Duodenal mucosa (tissue), 2 donors: Measurements from ENCODE around the gene SPRY1.

Experiments used
- H3K27ac ChIP-seq: one replicate; pipeline ENCODE4 v1.7.0; 2013; ENCODE audit warnings: low read depth, low read length
- H3K27me3 ChIP-seq, 2 donors: one replicate each; pipeline ENCODE4 v1.7.0; 2013; ENCODE audit warnings: low read length in 2 of 2, control low read depth in 1 of 2; ENCODE audit not compliant: insufficient read depth in 2 of 2, control insufficient read depth in 1 of 2
- H3K36me3 ChIP-seq, 2 donors: one replicate each; pipeline ENCODE4 v1.7.0; 2013; ENCODE audit warnings: low read length in 2 of 2, control low read depth in 1 of 2; ENCODE audit not compliant: insufficient read depth in 2 of 2, control insufficient read depth in 1 of 2
- H3K4me1 ChIP-seq, 2 donors: one replicate each; pipeline ENCODE4 v1.7.0; 2013; ENCODE audit warnings: low read length in 2 of 2, control low read depth in 1 of 2; ENCODE audit not compliant: insufficient read depth in 2 of 2, control insufficient read depth in 1 of 2
- H3K4me3 ChIP-seq, 2 donors: one replicate each; pipeline ENCODE4 v1.7.0; 2013; ENCODE audit warnings: low read length in 2 of 2, low read depth in 1 of 2
- H3K9ac ChIP-seq, 2 donors: one replicate each; pipeline ENCODE4 v1.7.0; 2013; ENCODE audit warnings: low read length in 2 of 2, low read depth in 1 of 2
- H3K9me3 ChIP-seq, 2 donors: one replicate each; pipeline ENCODE4 v1.7.0; 2013; ENCODE audit warnings: low read length in 2 of 2, control low read depth in 1 of 2; ENCODE audit not compliant: control insufficient read depth in 1 of 2

The SPRY1 gene

DNA sequence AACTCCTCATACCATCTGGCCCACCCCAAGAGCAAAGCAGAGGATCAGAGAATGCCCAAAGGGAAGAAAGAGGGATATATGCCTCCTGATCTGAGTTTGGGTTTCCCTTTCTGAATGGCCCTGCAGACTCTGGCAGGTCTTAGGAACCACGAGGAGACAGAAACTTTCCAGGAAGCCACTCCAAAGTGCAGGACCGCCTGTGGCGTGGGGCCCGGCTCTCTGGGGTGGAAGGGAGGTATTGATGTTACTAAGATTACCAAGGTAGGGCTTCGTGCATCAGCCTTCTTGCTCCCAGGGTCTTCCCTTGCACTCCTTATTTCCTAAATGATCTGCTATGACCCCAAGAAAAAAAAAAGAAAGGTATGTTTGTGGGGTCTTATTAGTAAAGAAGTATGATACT is 41.9 kb upstream of the SPRY1 start:
- Histone ChIP-seq H3K9ac (no peak overlapping the region), H3K9me3 (no peaks in the 10 kb centered on the region), H3K4me3 (no peak overlapping the region), H3K27me3 (no peaks in the 10 kb centered on the region), H3K4me1 (peaks cover 0 to 6% of the 10 kb centered on the region in 2 donors), H3K36me3 (no peaks in the 10 kb centered on the region), H3K27ac (no peak overlapping the region)

DNA sequence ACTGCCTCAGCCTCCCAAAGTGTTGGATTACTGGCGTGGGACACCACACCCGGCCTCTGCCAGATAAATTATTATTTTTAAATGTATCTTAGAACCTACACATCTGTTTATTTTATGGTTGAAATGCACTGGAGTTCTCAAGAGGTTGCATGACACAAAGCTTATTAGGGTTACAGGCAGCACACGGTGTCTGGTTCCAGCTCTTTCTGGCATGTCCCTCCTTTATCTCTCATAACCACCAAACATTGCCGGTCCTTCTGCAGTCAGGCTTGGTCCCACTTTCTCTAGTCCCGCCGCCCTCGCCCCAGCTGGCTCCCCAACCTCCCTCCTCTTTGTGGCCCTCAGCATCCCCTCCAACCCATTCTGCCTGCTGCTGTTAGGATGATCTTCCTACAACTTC is 39.7 kb upstream of the SPRY1 start:
- H3K36me3 ChIP-seq, result no peaks in the 10 kb centered on the region
- no peak overlapping the region for H3K9ac ChIP-seq
- no peak overlapping the region for H3K4me3 ChIP-seq
- H3K4me1 ChIP-seq, result no peaks in the 10 kb centered on the region
- no peak overlapping the region for H3K27ac ChIP-seq
- no peaks in the 10 kb centered on the region for H3K9me3 ChIP-seq
- H3K27me3 ChIP-seq, result no peaks in the 10 kb centered on the region

DNA sequence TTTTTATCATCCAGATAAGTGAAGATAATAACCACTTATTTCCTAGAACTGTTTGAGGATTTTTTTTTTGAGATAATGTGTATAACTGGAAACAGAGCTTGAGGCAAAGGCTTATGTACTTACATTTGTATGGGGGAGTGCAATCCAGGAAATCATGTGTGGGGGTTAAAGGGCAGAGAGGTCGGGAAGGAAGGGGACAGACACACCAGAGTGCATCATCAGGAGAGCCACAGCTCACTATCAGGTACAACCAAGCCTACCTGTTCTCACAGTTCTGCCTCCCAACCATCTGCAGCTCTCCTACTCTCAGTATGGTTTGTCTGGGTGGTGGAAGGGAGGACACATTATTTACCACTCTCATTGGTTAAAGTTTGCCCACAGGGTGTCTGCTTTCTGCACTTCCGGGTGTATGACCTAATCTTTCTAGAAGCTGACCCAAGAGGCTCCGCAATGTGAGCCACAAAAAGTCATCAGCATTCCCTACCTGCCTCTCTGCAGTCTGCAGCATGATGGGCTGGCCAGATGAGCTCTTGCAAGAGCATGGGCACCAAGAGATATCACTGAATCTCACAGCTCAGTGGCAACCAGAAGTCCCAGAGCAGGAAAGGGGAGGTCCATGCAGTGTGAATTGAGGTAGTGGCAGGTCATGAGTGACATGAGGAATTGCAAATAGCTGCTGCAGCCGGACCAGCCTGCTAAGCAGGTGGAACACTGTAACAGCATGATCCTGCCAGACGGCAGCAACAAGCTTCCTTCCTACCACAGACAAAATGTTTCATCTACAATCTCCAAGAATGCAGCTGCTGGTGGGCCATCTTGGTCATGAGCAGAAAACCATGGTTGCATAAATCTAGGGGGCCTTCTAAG is 36.9 kb upstream of the SPRY1 start:
- Histone ChIP-seq H3K27me3 (no peaks in the 10 kb centered on the region), H3K4me3 (no peak overlapping the region), H3K36me3 (no peaks in the 10 kb centered on the region), H3K9me3 (no peaks in the 10 kb centered on the region), H3K4me1 (no peaks in the 10 kb centered on the region), H3K9ac (no peak overlapping the region), H3K27ac (no peak overlapping the region)

DNA sequence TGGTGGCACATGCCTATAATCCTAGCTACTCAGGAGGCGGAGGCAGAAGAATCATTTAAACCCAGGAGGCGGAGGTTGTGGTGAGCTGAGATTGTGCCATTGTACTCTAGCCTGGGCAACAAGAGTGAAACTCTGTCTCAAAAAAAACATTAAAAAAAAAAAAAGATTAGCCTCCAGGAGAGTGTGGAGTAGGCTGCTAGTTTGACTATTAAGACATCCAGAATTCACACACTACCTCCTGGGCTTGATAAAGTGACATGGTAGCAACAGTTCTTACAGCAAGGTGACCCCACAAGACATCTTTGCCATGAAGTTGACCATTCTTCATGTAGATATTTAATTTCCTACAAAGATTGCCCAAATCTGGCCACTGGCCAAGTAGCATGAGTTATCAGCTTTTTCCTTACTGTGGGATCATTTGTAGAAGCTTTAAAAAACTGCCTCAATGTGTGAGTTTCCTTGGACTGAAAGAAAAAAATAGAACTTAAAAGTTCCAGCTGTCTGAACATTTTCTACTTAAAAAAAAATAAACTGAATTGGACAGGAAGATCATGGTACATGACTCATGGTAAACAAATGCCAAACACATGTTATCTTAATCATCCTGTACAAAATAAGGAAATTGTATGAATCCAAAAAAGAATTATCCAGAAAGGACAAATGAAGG is 35.3 kb upstream of the SPRY1 start:
- Histone ChIP-seq H3K27me3 (no peaks in the 10 kb centered on the region), H3K9me3 (no peaks in the 10 kb centered on the region), H3K9ac (no peak overlapping the region), H3K27ac (no peak overlapping the region), H3K4me1 (no peaks in the 10 kb centered on the region), H3K4me3 (no peak overlapping the region), H3K36me3 (no peaks in the 10 kb centered on the region)

DNA sequence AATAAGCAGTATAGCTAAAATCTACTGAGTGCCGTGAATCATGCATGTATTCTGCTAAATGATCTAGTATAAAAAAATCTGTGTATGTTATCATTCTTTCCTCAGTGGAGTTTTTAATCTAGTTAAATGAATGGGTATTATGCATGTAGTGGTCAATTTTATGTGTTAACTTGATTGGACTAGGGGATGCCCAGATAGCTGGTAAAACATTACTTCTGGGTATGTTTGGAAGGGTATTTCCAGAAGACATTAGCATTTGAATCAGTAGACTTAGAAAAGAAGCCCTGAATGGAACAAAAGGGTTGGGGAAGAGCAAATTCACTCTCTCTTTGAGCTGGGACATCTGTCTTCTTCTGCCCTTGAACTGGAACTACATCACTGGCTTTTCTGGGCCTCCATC is 34.5 kb upstream of the SPRY1 start:
- Histone ChIP-seq H3K27ac (no peak overlapping the region), H3K9me3 (no peaks in the 10 kb centered on the region), H3K4me3 (no peak overlapping the region), H3K9ac (no peak overlapping the region), H3K27me3 (no peaks in the 10 kb centered on the region), H3K4me1 (no peaks in the 10 kb centered on the region), H3K36me3 (no peaks in the 10 kb centered on the region)

DNA sequence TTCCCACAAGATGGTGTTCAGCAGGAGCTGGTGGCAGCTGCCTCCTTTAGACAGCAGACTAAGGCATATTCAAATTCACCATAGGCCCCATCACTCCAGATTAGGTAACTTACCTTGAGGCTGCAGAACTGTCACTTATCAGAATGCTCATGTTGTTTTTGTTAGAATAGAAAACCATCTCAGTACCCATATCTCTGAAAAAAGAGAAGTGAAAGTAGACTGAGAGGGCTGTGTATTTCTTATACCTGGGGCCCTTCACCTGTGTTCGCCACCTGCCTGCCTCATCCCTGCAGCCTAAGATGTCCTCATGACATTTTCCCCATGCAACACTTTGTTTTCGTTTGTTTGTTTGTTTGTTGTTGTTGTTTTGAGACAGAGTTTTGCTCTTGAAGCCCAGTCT is 32.9 kb upstream of the SPRY1 start:
- no peaks in the 10 kb centered on the region for H3K9me3 ChIP-seq
- H3K27ac ChIP-seq, result no peak overlapping the region
- no peaks in the 10 kb centered on the region for H3K36me3 ChIP-seq
- no peaks in the 10 kb centered on the region for H3K27me3 ChIP-seq
- no peak overlapping the region for H3K4me3 ChIP-seq
- no peak overlapping the region for H3K9ac ChIP-seq
- H3K4me1 ChIP-seq, result no peaks in the 10 kb centered on the region

DNA sequence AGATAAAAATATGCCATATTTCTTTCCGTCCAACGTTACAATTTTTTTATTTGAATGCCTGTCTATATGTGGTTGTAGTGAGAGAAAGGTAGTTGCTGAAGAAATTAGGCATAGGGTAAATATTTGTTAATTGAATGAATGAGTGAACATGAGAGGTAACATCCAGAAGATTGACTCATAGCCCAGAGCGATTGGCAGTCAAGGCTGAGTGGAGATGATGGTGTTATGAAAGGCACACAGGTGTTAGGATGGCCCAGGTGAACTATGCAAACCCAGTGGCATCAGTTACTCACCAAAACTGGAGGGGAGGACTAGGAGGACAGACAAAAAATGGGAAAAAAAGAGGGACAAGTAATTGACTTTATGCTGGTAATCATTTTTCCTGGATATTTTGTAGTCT is 31.7 kb upstream of the SPRY1 start:
- Histone ChIP-seq H3K4me3 (no peak overlapping the region), H3K36me3 (no peaks in the 10 kb centered on the region), H3K9ac (no peak overlapping the region), H3K27ac (no peak overlapping the region), H3K27me3 (no peaks in the 10 kb centered on the region), H3K4me1 (no peaks in the 10 kb centered on the region), H3K9me3 (no peaks in the 10 kb centered on the region)

DNA sequence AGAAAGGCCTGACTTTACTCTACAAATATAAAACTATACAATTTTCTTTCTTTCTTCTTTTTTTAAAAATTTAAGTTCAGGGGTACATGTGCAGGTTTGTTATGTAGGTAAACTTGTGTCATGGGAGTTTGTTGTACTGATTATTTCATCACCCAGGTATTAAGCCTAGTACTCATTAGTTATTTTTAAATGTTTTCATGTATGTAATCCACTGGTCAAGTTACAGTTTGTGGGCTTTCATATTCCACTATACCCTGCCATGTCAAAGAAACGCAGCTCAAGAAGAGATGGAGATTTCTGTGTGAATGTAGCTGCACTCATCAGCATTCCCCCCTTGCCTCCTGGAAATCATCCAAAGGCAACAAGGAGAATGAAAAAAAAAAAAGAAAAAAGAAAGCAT is 31.2 kb upstream of the SPRY1 start:
- Histone ChIP-seq H3K27ac (no peak overlapping the region), H3K4me1 (no peaks in the 10 kb centered on the region), H3K9me3 (no peaks in the 10 kb centered on the region), H3K27me3 (no peaks in the 10 kb centered on the region), H3K36me3 (no peaks in the 10 kb centered on the region), H3K9ac (no peak overlapping the region), H3K4me3 (no peak overlapping the region)

DNA sequence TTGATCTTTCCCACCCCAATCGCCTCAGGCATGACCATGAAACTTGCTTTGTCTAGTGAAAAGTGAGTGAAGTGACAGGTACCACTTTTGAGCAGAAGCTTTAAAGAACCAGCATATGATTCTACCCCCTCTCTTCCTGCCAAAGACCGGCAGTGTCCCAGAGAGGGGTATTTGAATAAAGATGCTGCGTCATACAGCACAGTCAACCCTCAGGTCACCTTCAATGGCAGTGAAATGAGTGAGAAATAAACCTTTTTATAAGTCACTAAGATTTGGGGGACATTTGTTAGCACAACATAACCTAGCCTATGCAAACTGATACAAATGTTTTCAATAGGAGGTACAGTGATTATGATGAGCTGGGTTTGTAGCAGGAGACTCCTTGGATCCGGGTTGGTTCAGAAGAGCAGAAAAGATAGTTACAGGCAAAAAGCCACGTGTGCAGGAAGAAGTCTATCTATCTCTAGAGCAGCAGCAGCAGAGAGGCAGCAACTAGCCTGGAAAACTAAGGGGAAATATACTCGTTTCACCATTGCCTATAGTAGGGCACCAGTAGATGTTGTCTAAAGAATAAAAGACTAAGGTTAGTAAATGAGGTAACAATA is 30.3 kb upstream of the SPRY1 start:
- Histone ChIP-seq H3K4me3 (no peak overlapping the region), H3K9ac (no peak overlapping the region), H3K9me3 (no peaks in the 10 kb centered on the region), H3K27me3 (no peaks in the 10 kb centered on the region), H3K36me3 (no peaks in the 10 kb centered on the region), H3K4me1 (no peaks in the 10 kb centered on the region), H3K27ac (no peak overlapping the region)

DNA sequence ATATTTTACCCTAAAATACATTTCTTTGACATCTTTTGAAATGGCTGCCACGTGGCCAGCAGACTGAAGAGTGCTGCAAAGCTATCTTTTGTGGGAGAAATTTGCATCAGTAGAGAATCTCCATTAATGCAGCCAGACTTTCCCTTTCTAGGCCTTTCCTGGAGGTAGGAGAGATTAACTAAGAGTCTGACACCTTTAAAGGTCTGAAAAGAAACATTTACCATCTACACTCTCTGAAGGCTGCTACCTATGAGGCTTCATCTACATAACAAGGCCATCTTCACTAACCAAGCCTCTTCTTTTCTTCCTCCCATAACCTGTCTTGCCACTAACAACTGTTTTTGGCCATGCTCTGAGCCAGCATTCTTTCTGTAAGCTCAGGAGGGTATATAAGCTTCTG is 17.8 kb upstream of the SPRY1 start:
- H3K27ac ChIP-seq, result no peak overlapping the region
- no peak overlapping the region for H3K4me3 ChIP-seq
- no peaks in the 10 kb centered on the region for H3K27me3 ChIP-seq
- no peaks in the 10 kb centered on the region for H3K4me1 ChIP-seq
- no peaks in the 10 kb centered on the region for H3K9me3 ChIP-seq
- H3K9ac ChIP-seq, result no peak overlapping the region
- no peaks in the 10 kb centered on the region for H3K36me3 ChIP-seq
